Uterus (tissue), 2 donors: ENCODE data around the gene HK3.

Experiments
- CTCF ChIP-seq, 4 experiments: fragments of 200-600 bp in 2 of 4; fragments of 450-650 bp in 2 of 4; sonication (generic) in 2 of 4; IDR thresholded peaks; one replicate each; pipeline ENCODE4 v1.5.1; 2016 to 2019; ENCODE audit warnings: antibody characterized with exemption in 4 of 4, mild to moderate bottlenecking in 2 of 4, moderate library complexity in 1 of 4
- POLR2A ChIP-seq, 2 donors: fragments of 450-650 bp; IDR thresholded peaks; one replicate each; pipeline ENCODE4 v1.6.1; 2016; ENCODE audit warnings: antibody characterized with exemption in 2 of 2, mild to moderate bottlenecking in 1 of 2, moderate library complexity in 1 of 2

GRCh38 chr5:176947847-176948246 lies 48.7 kb upstream of the HK3 start:
- TF ChIP-seq CTCF (IDR thresholded peaks at IDR 0.05) (no peak), POLR2A (IDR thresholded peaks at IDR 0.05) (no peak)
